Naive thymus-derived CD4-positive, alpha-beta T cell (primary cell): Measurements from ENCODE around the gene SRR. TPM values are rescaled to one million over a fixed set of nuclear protein-coding genes. Genes with fewer than 3 reads are reported as not detected.

Experiments
- ATAC-seq: fragments of 150-1000 bp; cut with Tn5 transposase; 2 replicates; pipeline ENCODE4 v1.10.0; 2021; ENCODE audit warnings: mild to moderate bottlenecking, moderate library complexity
- CTCF ChIA-PET: fragments of 350-600 bp; sonication (Branson Sonifier 250); formaldehyde crosslinking; loops from one replicate; lab custom pipeline; 2021; ENCODE audit warnings: antibody characterized with exemption; lab: Charles Lee
- POLR2A ChIA-PET: fragments of 350-600 bp; sonication (Branson Sonifier 250); formaldehyde crosslinking; loops from one replicate; lab custom pipeline; 2021; ENCODE audit warnings: antibody characterized with exemption, inconsistent platforms; lab: Charles Lee
- DNase-seq, 9 donors: peaks; one replicate each; pipeline versions ENCODE4 v3.0.0 to v3.0.0-alpha.2; 2020 to 2022; ENCODE audit warnings: mixed read lengths in 1 of 9
- H3K27ac ChIP-seq: one replicate; pipeline ENCODE4 v1.7.0; 2013; ENCODE audit warnings: mild to moderate bottlenecking, low read depth, low read length, moderate library complexity
- H3K27me3 ChIP-seq, 2 donors: one replicate each; pipeline ENCODE4 v1.7.0; 2013; ENCODE audit warnings: low read length in 2 of 2, mild to moderate bottlenecking in 2 of 2, moderate library complexity in 2 of 2; ENCODE audit not compliant: control insufficient read depth in 2 of 2, insufficient read depth in 2 of 2
- H3K36me3 ChIP-seq, 3 experiments: 1 replicate in 2 of 3; 2 replicates in 1 of 3; pipeline ENCODE4 v1.7.0; 2013; ENCODE audit warnings: low read length in 3 of 3, mild to moderate bottlenecking in 3 of 3, moderate library complexity in 1 of 3; ENCODE audit not compliant: insufficient read depth in 3 of 3, control insufficient read depth in 2 of 3
- H3K4me1 ChIP-seq, 2 donors: one replicate each; pipeline ENCODE4 v1.7.0; 2013; ENCODE audit warnings: low read length in 2 of 2, mild to moderate bottlenecking in 2 of 2, moderate library complexity in 1 of 2; ENCODE audit not compliant: control insufficient read depth in 2 of 2, insufficient read depth in 2 of 2
- H3K4me3 ChIP-seq: 2 replicates; pipeline ENCODE4 v1.7.0; 2013; ENCODE audit warnings: mild to moderate bottlenecking, low read length
- H3K9me3 ChIP-seq, 3 experiments: 1 replicate in 2 of 3; 2 replicates in 1 of 3; pipeline ENCODE4 v1.7.0; 2013; ENCODE audit warnings: low read length in 3 of 3; ENCODE audit not compliant: control insufficient read depth in 2 of 3
- H3K27ac Mint-ChIP-seq, 9 donors: one replicate each; pipeline ENCODE4 v1.8.0; 2020 to 2022; ENCODE audit warnings: mixed read lengths in 9 of 9, mild to moderate bottlenecking in 8 of 9, moderate library complexity in 5 of 9, inconsistent platforms in 2 of 9
- H3K27me3 Mint-ChIP-seq, 5 donors: one replicate each; pipeline ENCODE4 v1.8.0; 2021 to 2022; ENCODE audit warnings: mixed read lengths in 5 of 5, mild to moderate bottlenecking in 1 of 5
- H3K36me3 Mint-ChIP-seq, 5 donors: one replicate each; pipeline ENCODE4 v1.8.0; 2020 to 2022; ENCODE audit warnings: mixed read lengths in 5 of 5, mild to moderate bottlenecking in 3 of 5, inconsistent platforms in 1 of 5
- H3K4me1 Mint-ChIP-seq, 7 donors: one replicate each; pipeline ENCODE4 v1.8.0; 2020 to 2022; ENCODE audit warnings: mixed read lengths in 7 of 7, mild to moderate bottlenecking in 3 of 7, inconsistent platforms in 1 of 7
- H3K4me3 Mint-ChIP-seq, 10 donors: one replicate each; pipeline ENCODE4 v1.8.0; 2020 to 2022; ENCODE audit warnings: mild to moderate bottlenecking in 10 of 10, mixed read lengths in 10 of 10, moderate library complexity in 6 of 10, inconsistent platforms in 2 of 10
- H3K9me3 Mint-ChIP-seq, 11 donors: one replicate each; pipeline ENCODE4 v1.8.0; 2020 to 2022; ENCODE audit warnings: mixed read lengths in 11 of 11, mild to moderate bottlenecking in 4 of 11, inconsistent platforms in 1 of 11, moderate library complexity in 1 of 11
- intact Hi-C, 2 donors: fragments of 100-400 bp; cut with micrococcal nuclease; formaldehyde crosslinking; loops; one replicate each; pipeline ENCODE4 v1.15.1; 2023
- polyA plus RNA-seq, 2 donors: library from polyadenylated mRNA; unstranded; fragments of 300-500 nt; fragmentation: Illumina TruSeq; gene quantifications; one replicate each; pipeline ENCODE4 v1.2.3, GENCODE V29; 2021
- total RNA-seq, 6 experiments: library from RNA in 5 of 6; stranded (reverse) in 5 of 6; gene quantifications; 1 replicate in 5 of 6; 2 replicates in 1 of 6; pipeline ENCODE4 v1.2.3 and lab custom pipeline; 2021 to 2026

SRR gene
- total and polyA plus RNA-seq, 7 experiments from 2014 or later: 3.1 to 16.0 (median 8.3) TPM

- intact Hi-C loops: no loop called here
- Histone ChIP-seq H3K4me3 (no peak overlapping the region), H3K4me1 (no peaks in the 10 kb centered on the region), H3K27ac (no peak overlapping the region), H3K27me3 (no peaks in the 10 kb centered on the region), H3K36me3 (peaks cover 0 to 90% (median 0%) of the 10 kb centered on the region in 3 experiments), H3K9me3 (no peaks in the 10 kb centered on the region)
- Mint-ChIP-seq H3K9me3 (no peaks in the 10 kb centered on the region), H3K4me3 (no peak overlapping the region), H3K4me1 (no peaks in the 10 kb centered on the region), H3K27me3 (no peaks in the 10 kb centered on the region), H3K36me3 (peaks cover 0 to 7% (median 0%) of the 10 kb centered on the region in 5 donors), H3K27ac (no peak overlapping the region)
- ATAC-seq: no peak
- ChIA-PET POLR2A (no interaction called here), CTCF (interaction anchor here (0.9 to 1.1 kb wide), 2 partner anchors 13 to 47 kb away, joined by 3 read pairs; no protein-coding TSS in a partner anchor)
- no peak for DNase-seq
Measured at GRCh38 chr17:2369039-2369438, 65.3 kb downstream of the SRR start.

GRCh38 chr17:2369551-2370210 lies 65.9 kb downstream of the SRR start:
- H3K27me3 ChIP-seq: no peaks in the 10 kb centered on the region
- CTCF ChIA-PET: interaction anchor here (0.5 to 1.1 kb wide), 4 partner anchors 13 to 423 kb away, joined by 3 to 7 read pairs (median 3); no protein-coding TSS in a partner anchor
- ATAC-seq: no peak
- POLR2A ChIA-PET: no interaction called here
- no peaks in the 10 kb centered on the region for H3K27me3 Mint-ChIP-seq
- H3K9me3 ChIP-seq: no peaks in the 10 kb centered on the region
- no peaks in the 10 kb centered on the region for H3K9me3 Mint-ChIP-seq
- intact Hi-C loops: no loop called here
- DNase-seq: peak in 1 of 9 donors; percentile 7
- H3K4me1 Mint-ChIP-seq: no peaks in the 10 kb centered on the region
- no peak overlapping the region for H3K27ac Mint-ChIP-seq
- no peak overlapping the region for H3K4me3 ChIP-seq
- H3K27ac ChIP-seq: no peak overlapping the region
- H3K4me3 Mint-ChIP-seq: no peak overlapping the region
- H3K36me3 Mint-ChIP-seq: peaks cover 0 to 7% (median 0%) of the 10 kb centered on the region in 5 donors
- H3K36me3 ChIP-seq: peaks cover 0 to 86% (median 0%) of the 10 kb centered on the region in 3 experiments
- H3K4me1 ChIP-seq: no peaks in the 10 kb centered on the region

- Mint-ChIP-seq H3K27ac (no peak overlapping the region), H3K4me1 (no peaks in the 10 kb centered on the region), H3K27me3 (no peaks in the 10 kb centered on the region), H3K4me3 (no peak overlapping the region), H3K9me3 (no peaks in the 10 kb centered on the region), H3K36me3 (peaks cover 0 to 11% (median 0%) of the 10 kb centered on the region in 5 donors)
- Histone ChIP-seq H3K4me1 (no peaks in the 10 kb centered on the region), H3K27me3 (no peaks in the 10 kb centered on the region), H3K9me3 (no peaks in the 10 kb centered on the region), H3K4me3 (no peak overlapping the region), H3K27ac (no peak overlapping the region), H3K36me3 (peaks cover 0 to 86% (median 0%) of the 10 kb centered on the region in 3 experiments)
- POLR2A ChIA-PET: no interaction called here
- DNase-seq (peak in 1 of 9 donors; percentile 5), ATAC-seq (no peak)
- intact Hi-C loops: no loop called here
- CTCF ChIA-PET: interaction anchor here (0.5 kb wide), 1 partner anchor 422 kb away, joined by 3 read pairs; no protein-coding TSS in a partner anchor
Measured at GRCh38 chr17:2370211-2370589, 66.5 kb downstream of the SRR start.

- POLR2A ChIA-PET: no interaction called here
- Mint-ChIP-seq H3K9me3 (no peaks in the 10 kb centered on the region), H3K4me3 (no peak overlapping the region), H3K36me3 (peaks cover 0 to 17% (median 0%) of the 10 kb centered on the region in 5 donors), H3K27me3 (no peaks in the 10 kb centered on the region), H3K27ac (no peak overlapping the region), H3K4me1 (no peaks in the 10 kb centered on the region)
- peak in 1 of 9 donors; percentile 5 for DNase-seq
- no peaks in the 10 kb centered on the region for H3K9me3 ChIP-seq
- peaks cover 0 to 88% (median 0%) of the 10 kb centered on the region in 3 experiments for H3K36me3 ChIP-seq
- no peaks in the 10 kb centered on the region for H3K4me1 ChIP-seq
- no peak overlapping the region for H3K27ac ChIP-seq
- ATAC-seq: no peak
- intact Hi-C loops: no loop called here
- H3K27me3 ChIP-seq: no peaks in the 10 kb centered on the region
- CTCF ChIA-PET: no interaction called here
- no peak overlapping the region for H3K4me3 ChIP-seq
Measured at GRCh38 chr17:2371183-2372130, 67.7 kb downstream of the SRR start.

GRCh38 chr17:2372180-2372579 lies 68.4 kb downstream of the SRR start:
- Mint-ChIP-seq H3K9me3 (no peaks in the 10 kb centered on the region), H3K27me3 (no peaks in the 10 kb centered on the region), H3K4me3 (no peak overlapping the region), H3K27ac (no peak overlapping the region), H3K36me3 (peaks cover 0 to 18% (median 0%) of the 10 kb centered on the region in 5 donors), H3K4me1 (no peaks in the 10 kb centered on the region)
- no peaks in the 10 kb centered on the region for H3K4me1 ChIP-seq
- H3K9me3 ChIP-seq: no peaks in the 10 kb centered on the region
- DNase-seq: no peak
- H3K27me3 ChIP-seq: no peaks in the 10 kb centered on the region
- peaks cover 0 to 87% (median 0%) of the 10 kb centered on the region in 3 experiments for H3K36me3 ChIP-seq
- POLR2A ChIA-PET: no interaction called here
- no peak for ATAC-seq
- H3K4me3 ChIP-seq: no peak overlapping the region
- no peak overlapping the region for H3K27ac ChIP-seq
- CTCF ChIA-PET: interaction anchor here (2.0 kb wide), 1 partner anchor 10 kb away, joined by 5 read pairs; no protein-coding TSS in a partner anchor
- intact Hi-C loops: no loop called here

GRCh38 chr17:2372681-2373080 lies 68.9 kb downstream of the SRR start:
- no peak overlapping the region for H3K4me3 Mint-ChIP-seq
- ChIA-PET POLR2A (no interaction called here), CTCF (interaction anchor here (2.0 kb wide), 1 partner anchor 10 kb away, joined by 5 read pairs; no protein-coding TSS in a partner anchor)
- H3K36me3 ChIP-seq: peaks cover 0 to 88% (median 0%) of the 10 kb centered on the region in 3 experiments
- intact Hi-C loops: no loop called here
- H3K4me1 ChIP-seq: no peaks in the 10 kb centered on the region
- no peak overlapping the region for H3K4me3 ChIP-seq
- ATAC-seq (no peak), DNase-seq (no peak)
- no peaks in the 10 kb centered on the region for H3K27me3 ChIP-seq
- H3K27ac Mint-ChIP-seq: no peak overlapping the region
- H3K9me3 Mint-ChIP-seq: no peaks in the 10 kb centered on the region
- no peak overlapping the region for H3K27ac ChIP-seq
- no peaks in the 10 kb centered on the region for H3K9me3 ChIP-seq
- no peaks in the 10 kb centered on the region for H3K4me1 Mint-ChIP-seq
- H3K36me3 Mint-ChIP-seq: peaks cover 0 to 18% (median 0%) of the 10 kb centered on the region in 5 donors
- no peaks in the 10 kb centered on the region for H3K27me3 Mint-ChIP-seq
